ENCODE results near the gene FAM117A.
A peak's percentile ranks its signal among the peaks of the same experiment; 100 is the strongest.

The FAM117A gene

GRCh38 chr17:49783071-49783715 is 19.3 kb upstream of the FAM117A start:
- TF ChIP-seq POLR2AphosphoS5 (IDR thresholded peaks at IDR 0.05; ENCODE audit: low read depth, low read length) (no peak), TAF1 (IDR thresholded peaks at IDR 0.05; ENCODE audit: borderline replicate concordance, low read depth, low read length) (no peak), POLR2A (IDR thresholded peaks at IDR 0.05; ENCODE audit: low read depth, low read length) (no peak)
- DNase-seq (ENCODE audit: insufficient read length) (no peak), FAIRE-seq (no peak)

- DNase-seq (ENCODE audit: insufficient read length) = no peak
- FAIRE-seq = no peak
- no peak for TF ChIP-seq POLR2AphosphoS5 (IDR thresholded peaks at IDR 0.05; ENCODE audit: low read depth, low read length)
- no peak for TF ChIP-seq POLR2A (IDR thresholded peaks at IDR 0.05; ENCODE audit: low read depth, low read length)
- TF ChIP-seq TAF1 (IDR thresholded peaks at IDR 0.05; ENCODE audit: borderline replicate concordance, low read depth, low read length) = no peak
These were observed 15.9 kb upstream of the FAM117A start for GRCh38 chr17:49779739-49780231.

GRCh38 chr17:49779156-49779738 is 15.3 kb upstream of the FAM117A start:
- TF ChIP-seq TAF1 (IDR thresholded peaks at IDR 0.05; ENCODE audit: borderline replicate concordance, low read depth, low read length) (no peak), POLR2A (IDR thresholded peaks at IDR 0.05; ENCODE audit: low read depth, low read length) (no peak), POLR2AphosphoS5 (IDR thresholded peaks at IDR 0.05; ENCODE audit: low read depth, low read length) (no peak)
- DNase-seq (ENCODE audit: insufficient read length) (no peak), FAIRE-seq (no peak)

DNA sequence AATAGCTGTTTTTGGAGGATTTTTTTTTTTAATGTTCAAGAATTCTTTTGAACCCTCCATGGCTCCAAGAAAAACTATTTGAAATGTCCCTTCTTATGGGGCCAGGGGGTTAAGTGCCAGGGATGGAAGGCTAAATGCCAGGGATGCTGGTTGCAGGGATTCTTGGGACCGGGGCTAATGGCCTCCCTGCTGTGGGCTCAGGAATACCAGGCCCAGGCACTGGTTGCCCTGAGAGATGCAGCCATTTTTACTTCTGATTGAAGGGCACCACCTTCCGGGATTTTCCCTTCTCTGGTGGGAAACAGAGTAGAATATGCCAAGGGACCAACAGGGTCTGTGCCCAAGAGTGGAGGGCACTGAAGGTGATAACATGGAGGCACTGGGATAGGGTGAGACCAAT is 13.6 kb upstream of the FAM117A start:
- TF ChIP-seq TAF1 (IDR thresholded peaks at IDR 0.05; ENCODE audit: borderline replicate concordance, low read depth, low read length) = no peak
- TF ChIP-seq POLR2A (IDR thresholded peaks at IDR 0.05; ENCODE audit: low read depth, low read length) = no peak
- TF ChIP-seq POLR2AphosphoS5 (IDR thresholded peaks at IDR 0.05; ENCODE audit: low read depth, low read length) = no peak
- FAIRE-seq (no peak), DNase-seq (ENCODE audit: insufficient read length) (no peak)

DNA sequence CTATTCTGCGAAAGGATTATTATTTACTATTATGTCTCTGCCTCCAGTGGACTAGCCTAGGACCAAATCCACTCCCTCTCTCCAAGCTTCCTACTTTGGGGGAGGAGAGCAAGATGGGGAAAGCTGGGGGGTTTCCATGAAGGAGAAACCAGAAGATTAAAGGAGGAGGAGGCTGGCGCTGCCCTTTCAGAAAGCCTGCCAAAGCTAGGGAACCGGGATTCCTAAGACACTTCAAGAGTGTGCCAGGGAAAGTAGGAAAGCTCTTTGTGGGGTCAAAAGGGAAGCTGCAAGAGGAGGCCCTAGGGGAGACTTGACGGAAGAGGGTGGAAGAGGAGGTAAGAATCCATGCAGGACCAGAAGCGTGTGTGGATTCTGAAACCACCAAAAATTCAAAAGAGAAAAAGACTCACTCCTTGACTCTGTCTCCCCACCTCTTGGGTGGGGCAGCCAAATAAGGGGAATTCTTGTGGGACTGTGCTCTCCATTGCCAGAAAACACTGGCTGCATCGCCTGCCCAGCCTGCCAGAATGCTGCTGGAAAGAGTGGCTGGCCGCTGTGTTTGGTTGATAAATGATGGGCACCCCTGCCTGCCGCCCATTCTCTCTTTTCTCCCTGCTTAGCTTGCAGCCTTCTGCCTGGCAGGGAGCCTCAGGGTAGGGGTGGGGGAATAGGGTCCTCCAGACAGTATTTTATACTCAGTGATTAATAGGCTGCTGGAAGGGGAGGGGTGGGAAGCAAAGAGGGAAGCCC is 12.8 kb upstream of the FAM117A start:
- TF ChIP-seq TAF1 (IDR thresholded peaks at IDR 0.05; ENCODE audit: borderline replicate concordance, low read depth, low read length) (no peak), POLR2A (IDR thresholded peaks at IDR 0.05; ENCODE audit: low read depth, low read length) (no peak), POLR2AphosphoS5 (IDR thresholded peaks at IDR 0.05; ENCODE audit: low read depth, low read length) (no peak)
- FAIRE-seq = no peak
- no peak for DNase-seq (ENCODE audit: insufficient read length)

DNA sequence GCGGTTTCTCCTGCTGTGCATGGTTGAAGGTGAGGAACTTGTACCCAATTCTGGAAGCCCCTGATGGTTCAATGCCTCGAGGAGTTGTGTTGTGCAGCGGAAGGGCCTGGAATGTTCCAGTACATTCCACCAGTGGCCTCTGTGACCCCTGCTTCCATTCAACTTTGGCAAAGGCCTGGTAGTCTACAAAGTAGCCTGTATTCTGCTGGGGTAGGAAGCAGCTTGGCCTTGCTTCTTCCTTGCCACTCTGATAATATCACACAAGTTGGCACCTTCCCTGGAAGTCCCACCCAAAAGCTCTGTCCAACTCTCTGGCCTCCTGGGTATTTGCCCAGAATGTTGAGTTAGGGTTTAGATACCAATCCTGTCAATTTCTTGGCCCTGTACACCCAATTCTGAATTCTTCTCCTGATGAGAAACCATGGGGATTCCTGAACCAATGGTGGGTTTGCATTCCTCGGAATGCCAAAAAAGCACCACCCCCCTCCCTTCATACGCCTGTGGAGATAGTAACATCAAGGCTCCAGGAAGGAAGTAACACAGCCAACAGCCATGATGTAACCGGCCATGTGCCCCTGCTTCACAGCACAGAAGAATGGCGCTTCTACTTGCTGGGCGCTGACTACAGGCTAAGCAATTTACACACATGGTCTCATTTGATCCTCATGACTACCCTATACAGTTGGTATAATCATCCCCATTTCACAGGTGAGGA is 11.8 kb upstream of the FAM117A start:
- FAIRE-seq (no peak), DNase-seq (ENCODE audit: insufficient read length) (no peak)
- no peak for TF ChIP-seq POLR2A (IDR thresholded peaks at IDR 0.05; ENCODE audit: low read depth, low read length)

GRCh38 chr17:49766918-49767530 is 3.1 kb upstream of the FAM117A start:
- TF ChIP-seq TAF1 (IDR thresholded peaks at IDR 0.05; ENCODE audit: borderline replicate concordance, low read depth, low read length) (no peak), POLR2A (IDR thresholded peaks at IDR 0.05; ENCODE audit: low read depth, low read length) (no peak), POLR2AphosphoS5 (IDR thresholded peaks at IDR 0.05; ENCODE audit: low read depth, low read length) (no peak)
- no peak for FAIRE-seq
- no peak for DNase-seq (ENCODE audit: insufficient read length)

DNA sequence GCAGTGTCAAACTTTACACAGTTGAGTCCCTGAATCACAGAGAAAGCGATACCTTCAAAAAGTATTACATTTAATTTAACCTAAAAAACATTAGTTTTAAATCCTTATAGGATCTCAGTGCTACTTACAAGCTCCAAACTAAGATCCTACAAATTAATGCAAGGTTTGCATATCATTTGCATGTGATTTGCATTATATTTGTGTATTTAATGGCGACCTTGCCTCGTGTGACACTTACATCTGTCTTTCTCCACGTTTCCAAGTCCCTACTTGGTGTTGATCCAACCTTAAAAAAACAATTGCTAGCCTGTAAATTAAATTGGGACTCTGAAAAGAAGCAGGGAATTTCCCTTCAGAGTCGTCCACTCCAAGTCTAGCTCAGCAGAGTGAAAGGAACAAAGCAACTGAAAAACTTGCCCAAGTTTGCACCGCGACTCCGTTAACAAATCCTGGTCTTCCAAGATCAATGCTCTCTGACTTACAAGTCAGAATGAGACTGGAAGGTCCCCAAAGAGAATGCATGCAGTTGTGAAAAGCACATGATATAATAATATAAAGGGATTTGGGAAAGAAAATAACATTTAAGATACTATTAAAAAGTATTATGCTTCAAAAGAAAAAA is 739 bp upstream of the FAM117A start:
- DNase-seq (ENCODE audit: insufficient read length) (no peak), FAIRE-seq (no peak)
- no peak for TF ChIP-seq POLR2AphosphoS5 (IDR thresholded peaks at IDR 0.05; ENCODE audit: low read depth, low read length)
- TF ChIP-seq POLR2A (IDR thresholded peaks at IDR 0.05; ENCODE audit: low read depth, low read length) = no peak
- no peak for TF ChIP-seq TAF1 (IDR thresholded peaks at IDR 0.05; ENCODE audit: borderline replicate concordance, low read depth, low read length)

DNA sequence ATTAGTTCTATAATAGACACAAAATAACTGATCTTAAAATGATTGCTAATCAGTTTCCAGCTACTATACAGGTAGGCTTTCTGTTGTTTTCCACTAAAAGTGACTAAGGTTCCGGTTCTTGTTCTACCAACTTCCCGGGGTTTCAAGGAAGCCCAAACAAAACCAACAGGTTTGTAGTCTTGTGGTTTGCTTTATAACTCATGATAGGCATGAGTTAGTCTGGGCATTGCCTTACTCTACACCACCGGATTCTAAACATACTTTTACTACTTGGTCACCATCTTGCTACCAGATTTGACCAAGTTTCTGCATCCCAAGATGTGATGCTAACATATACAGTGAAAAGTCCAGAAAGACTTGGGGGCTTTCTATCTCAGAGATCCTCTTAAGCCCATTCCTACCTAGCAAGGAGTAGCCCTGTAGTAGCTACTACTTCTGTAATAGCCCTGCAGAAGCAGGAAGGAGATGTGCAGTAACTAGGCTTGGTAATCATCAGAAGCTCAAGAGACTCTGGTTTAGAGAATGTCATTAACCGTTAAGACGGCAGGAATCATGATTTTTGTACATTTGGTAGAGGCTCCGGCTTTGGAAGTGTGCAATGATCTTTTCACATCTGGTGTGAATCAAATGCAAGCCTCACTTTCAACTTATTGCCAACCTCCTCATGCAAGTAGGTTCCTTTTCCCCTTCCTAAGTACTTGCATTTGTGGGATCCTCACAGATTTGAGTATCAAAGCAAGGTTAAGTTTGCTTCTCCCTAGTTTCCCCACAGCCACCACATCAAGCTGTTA is 1.6 kb downstream of the FAM117A start:
- FAIRE-seq (no peak), DNase-seq (ENCODE audit: insufficient read length) (no peak)
- TF ChIP-seq POLR2A (IDR thresholded peaks at IDR 0.05; ENCODE audit: low read depth, low read length) (no peak), POLR2AphosphoS5 (IDR thresholded peaks at IDR 0.05; ENCODE audit: low read depth, low read length) (no peak)

GRCh38 chr17:49760932-49761558 is 2.9 kb downstream of the FAM117A start:
- TF ChIP-seq POLR2AphosphoS5 (IDR thresholded peaks at IDR 0.05; ENCODE audit: low read depth, low read length) (no peak), POLR2A (IDR thresholded peaks at IDR 0.05; ENCODE audit: low read depth, low read length) (no peak), TAF1 (IDR thresholded peaks at IDR 0.05; ENCODE audit: borderline replicate concordance, low read depth, low read length) (no peak)
- FAIRE-seq (peak; percentile 70), DNase-seq (ENCODE audit: insufficient read length) (no peak)

All from GM12892 (cell line).